Endothelial cell (in vitro differentiated cells): ENCODE data around the gene RAB11FIP5. TPM values are rescaled to one million over a fixed set of nuclear protein-coding genes. Genes with fewer than 3 reads are reported as not detected.

Experiments
- DNase-seq: peaks from one replicate; pipeline ENCODE4 v3.0.0; 2021; ENCODE audit warnings: low spot score
- H3K27ac Mint-ChIP-seq: one replicate; pipeline ENCODE4 v1.8.0; 2021; ENCODE audit warnings: mixed read lengths, inconsistent platforms; ENCODE audit not compliant: unreplicated experiment
- H3K27me3 Mint-ChIP-seq: one replicate; pipeline ENCODE4 v1.8.0; 2021; ENCODE audit warnings: mild to moderate bottlenecking, moderate library complexity, mixed read lengths, inconsistent platforms; ENCODE audit not compliant: unreplicated experiment
- H3K36me3 Mint-ChIP-seq: one replicate; pipeline ENCODE4 v1.8.0; 2021; ENCODE audit warnings: mild to moderate bottlenecking, low read depth, mixed read lengths, inconsistent platforms; ENCODE audit not compliant: unreplicated experiment
- H3K4me1 Mint-ChIP-seq: one replicate; pipeline ENCODE4 v1.8.0; 2021; ENCODE audit warnings: mild to moderate bottlenecking, mixed read lengths, inconsistent platforms; ENCODE audit not compliant: unreplicated experiment
- H3K4me3 Mint-ChIP-seq: one replicate; pipeline ENCODE4 v1.8.0; 2021; ENCODE audit warnings: mild to moderate bottlenecking, mixed read lengths, inconsistent platforms; ENCODE audit not compliant: unreplicated experiment
- H3K9me3 Mint-ChIP-seq: one replicate; pipeline ENCODE4 v1.8.0; 2021; ENCODE audit warnings: mixed read lengths, inconsistent platforms; ENCODE audit not compliant: unreplicated experiment
- CTCF ChIP-seq: fragments of 200-600 bp; sonication (generic); IDR thresholded peaks from one replicate; pipeline ENCODE4 v1.5.0; 2021; ENCODE audit warnings: antibody characterized with exemption; ENCODE audit not compliant: unreplicated experiment
- total RNA-seq: library from RNA; stranded (reverse); fragmentation: NEBNext Ultra II Directional; extraction: Animal tissue kit (Norgen Biotek cat#: 25700); gene quantifications from one replicate; pipeline ENCODE4 v1.2.1, GENCODE V29; 2021; ENCODE audit not compliant: unreplicated experiment

Gene RAB11FIP5
- total RNA-seq, 1 donor from 2014 or later = 27.8 TPM

GRCh38 chr2:73092146-73092783, 20.5 kb downstream of the RAB11FIP5 start:
- no peak overlapping the region for H3K27ac Mint-ChIP-seq
- H3K9me3 Mint-ChIP-seq = no peaks in the 10 kb centered on the region
- peaks cover 31% of the 10 kb centered on the region for H3K4me1 Mint-ChIP-seq
- H3K36me3 Mint-ChIP-seq = peaks cover 12% of the 10 kb centered on the region
- no peak for TF ChIP-seq CTCF
- no peak for DNase-seq
- no peak overlapping the region for H3K4me3 Mint-ChIP-seq
- peaks cover 8% of the 10 kb centered on the region for H3K27me3 Mint-ChIP-seq

GRCh38 chr2:73091696-73092095, 21.1 kb downstream of the RAB11FIP5 start:
- TF ChIP-seq CTCF = no peak
- H3K27me3 Mint-ChIP-seq = peaks cover 8% of the 10 kb centered on the region
- no peaks in the 10 kb centered on the region for H3K9me3 Mint-ChIP-seq
- peaks cover 14% of the 10 kb centered on the region for H3K36me3 Mint-ChIP-seq
- DNase-seq = no peak
- no peak overlapping the region for H3K27ac Mint-ChIP-seq
- H3K4me1 Mint-ChIP-seq = peaks cover 31% of the 10 kb centered on the region
- no peak overlapping the region for H3K4me3 Mint-ChIP-seq

GRCh38 chr2:73091164-73091563, 21.6 kb downstream of the RAB11FIP5 start:
- Mint-ChIP-seq H3K4me3 (no peak overlapping the region), H3K36me3 (peaks cover 14% of the 10 kb centered on the region)
- DNase-seq = no peak

GRCh38 chr2:73089270-73090030, 23.3 kb downstream of the RAB11FIP5 start:
- Mint-ChIP-seq H3K36me3 (peaks cover 14% of the 10 kb centered on the region), H3K4me3 (peak overlapping the region; percentile 42), H3K27me3 (peaks cover 12% of the 10 kb centered on the region), H3K9me3 (no peaks in the 10 kb centered on the region), H3K27ac (peak overlapping the region; percentile 36), H3K4me1 (peaks cover 47% of the 10 kb centered on the region)
- no peak for TF ChIP-seq CTCF
- no peak for DNase-seq

More at GRCh38 chr2:73091164-73091563, 21.6 kb downstream of the RAB11FIP5 start:
- TF ChIP-seq CTCF = no peak
- Mint-ChIP-seq H3K27ac (no peak overlapping the region), H3K9me3 (no peaks in the 10 kb centered on the region), H3K27me3 (peaks cover 8% of the 10 kb centered on the region), H3K4me1 (peaks cover 31% of the 10 kb centered on the region)

GRCh38 chr2:73088703-73089102, 24.0 kb downstream of the RAB11FIP5 start:
- peaks cover 14% of the 10 kb centered on the region for H3K36me3 Mint-ChIP-seq
- peaks cover 12% of the 10 kb centered on the region for H3K27me3 Mint-ChIP-seq
- H3K4me1 Mint-ChIP-seq = peaks cover 54% of the 10 kb centered on the region
- H3K27ac Mint-ChIP-seq = no peak overlapping the region
- no peaks in the 10 kb centered on the region for H3K9me3 Mint-ChIP-seq
- no peak for DNase-seq
- no peak overlapping the region for H3K4me3 Mint-ChIP-seq
- TF ChIP-seq CTCF = no peak
